ENCODE results near the gene PDHX.

DNA sequence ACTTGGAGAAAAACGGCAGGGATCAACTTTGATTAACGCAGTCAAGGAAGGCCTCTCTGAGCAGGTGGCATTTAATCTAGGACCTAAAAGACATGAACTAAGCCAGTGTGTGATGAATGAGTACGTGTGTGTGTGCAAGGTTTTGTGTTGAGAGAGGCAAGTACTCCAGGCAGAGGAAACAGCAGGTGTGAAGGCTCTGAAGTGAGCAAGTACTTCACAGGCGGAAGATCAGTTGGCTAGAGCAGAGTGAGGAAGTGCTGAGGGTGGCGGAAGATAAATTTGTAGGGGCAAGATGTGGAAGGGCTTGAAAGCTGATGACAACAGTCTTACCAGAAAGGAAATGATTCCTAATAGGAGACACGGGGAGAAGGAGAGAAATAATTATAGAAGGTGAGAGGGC lies 7.0 kb upstream of the PDHX start:
- no peak for TF ChIP-seq EZH2 (IDR thresholded peaks at IDR 0.05; ENCODE audit: borderline replicate concordance, low read depth, low read length, severe bottlenecking)
- TF ChIP-seq, protein P1, sequence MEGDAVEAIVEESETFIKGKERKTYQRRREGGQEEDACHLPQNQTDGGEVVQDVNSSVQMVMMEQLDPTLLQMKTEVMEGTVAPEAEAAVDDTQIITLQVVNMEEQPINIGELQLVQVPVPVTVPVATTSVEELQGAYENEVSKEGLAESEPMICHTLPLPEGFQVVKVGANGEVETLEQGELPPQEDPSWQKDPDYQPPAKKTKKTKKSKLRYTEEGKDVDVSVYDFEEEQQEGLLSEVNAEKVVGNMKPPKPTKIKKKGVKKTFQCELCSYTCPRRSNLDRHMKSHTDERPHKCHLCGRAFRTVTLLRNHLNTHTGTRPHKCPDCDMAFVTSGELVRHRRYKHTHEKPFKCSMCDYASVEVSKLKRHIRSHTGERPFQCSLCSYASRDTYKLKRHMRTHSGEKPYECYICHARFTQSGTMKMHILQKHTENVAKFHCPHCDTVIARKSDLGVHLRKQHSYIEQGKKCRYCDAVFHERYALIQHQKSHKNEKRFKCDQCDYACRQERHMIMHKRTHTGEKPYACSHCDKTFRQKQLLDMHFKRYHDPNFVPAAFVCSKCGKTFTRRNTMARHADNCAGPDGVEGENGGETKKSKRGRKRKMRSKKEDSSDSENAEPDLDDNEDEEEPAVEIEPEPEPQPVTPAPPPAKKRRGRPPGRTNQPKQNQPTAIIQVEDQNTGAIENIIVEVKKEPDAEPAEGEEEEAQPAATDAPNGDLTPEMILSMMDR (IDR thresholded peaks at IDR 0.05; ENCODE audit: borderline replicate concordance, extremely low read depth, low read length, poor library complexity, severe bottlenecking): no peak

All from DND-41 (cell line).